Left ventricle myocardium inferior (tissue), 1 donor: ENCODE data around the gene GUCD1. TPM values are rescaled to one million over a fixed set of nuclear protein-coding genes. Genes with fewer than 3 reads are reported as not detected.

Source experiments
- DNase-seq: peaks from one replicate; pipeline ENCODE4 v3.0.0-alpha.2; 2020
- H3K27ac ChIP-seq: fragments of 200-600 bp; replicated peaks from 2 replicates; pipeline ENCODE4 v1.8.0; 2021
- H3K27me3 ChIP-seq: fragments of 200-600 bp; 2 replicates; pipeline ENCODE4 v1.8.0; 2021; ENCODE audit warnings: low read depth
- H3K36me3 ChIP-seq: fragments of 200-600 bp; 2 replicates; pipeline ENCODE4 v1.8.0; 2021
- H3K4me1 ChIP-seq: fragments of 200-600 bp; 2 replicates; pipeline ENCODE4 v1.8.0; 2021
- H3K4me3 ChIP-seq: fragments of 200-600 bp; 2 replicates; pipeline ENCODE4 v1.8.0; 2021; ENCODE audit warnings: mild to moderate bottlenecking, moderate library complexity
- H3K9me3 ChIP-seq: fragments of 200-600 bp; replicated peaks from 2 replicates; pipeline ENCODE4 v1.8.0; 2021
- intact Hi-C: fragments of 100-400 bp; cut with micrococcal nuclease; formaldehyde crosslinking; loops from one replicate; pipeline ENCODE4 v1.11.0; 2022
- total RNA-seq: library from RNA; stranded (reverse); fragmentation: NEBNext Ultra II Directional; extraction: Animal tissue kit (Norgen Biotek cat#: 25700); gene quantifications from one replicate; pipeline ENCODE4 v1.2.1, GENCODE V29; 2021
- TF ChIP-seq, protein P1 (sequence below): fragments of 200-600 bp; IDR thresholded peaks from 2 replicates; pipeline ENCODE4 v1.8.0; 2021; ENCODE audit warnings: antibody characterized with exemption, mild to moderate bottlenecking, borderline replicate concordance
- donor health status: DM: no; HTN: yes; CAD: no; lungs with severe emphysema.

Gene GUCD1
- total RNA-seq, 1 donor from 2014 or later, result 203 TPM

DNA sequence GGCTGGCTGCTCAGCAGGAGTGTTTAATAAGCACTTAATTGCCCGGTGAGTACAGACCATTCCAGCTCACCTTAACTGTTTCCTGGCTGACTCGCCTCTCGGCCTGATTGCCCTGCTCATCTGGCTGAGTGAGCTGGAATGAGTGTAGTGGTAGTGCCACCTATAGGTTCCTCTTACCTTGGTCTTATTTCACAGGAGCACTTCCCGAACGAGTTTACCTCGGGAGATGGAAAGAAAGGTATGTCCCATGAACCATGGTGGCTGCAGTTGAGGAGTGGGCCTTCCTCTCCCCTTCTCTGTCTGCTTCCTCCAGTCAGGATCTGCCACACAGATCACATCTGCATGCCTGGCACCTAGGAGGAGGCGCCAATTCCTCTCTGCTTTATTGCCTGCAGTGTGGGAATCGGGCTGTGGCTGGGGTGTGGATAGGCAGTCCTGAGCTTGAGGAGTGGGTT, 33.1 kb downstream of the GUCD1 start:
- intact Hi-C loops, result loop anchor here (10.0 kb wide), 1 partner anchor 197 kb away; no protein-coding TSS in a partner anchor
- H3K36me3 ChIP-seq, result no peaks in the 10 kb centered on the region
- no peak for DNase-seq
- H3K4me3 ChIP-seq, result no peak overlapping the region
- peaks cover 21% of the 10 kb centered on the region for H3K4me1 ChIP-seq
- no peaks in the 10 kb centered on the region for H3K27me3 ChIP-seq
- H3K27ac ChIP-seq, result no peak overlapping the region
- TF ChIP-seq, protein P1, sequence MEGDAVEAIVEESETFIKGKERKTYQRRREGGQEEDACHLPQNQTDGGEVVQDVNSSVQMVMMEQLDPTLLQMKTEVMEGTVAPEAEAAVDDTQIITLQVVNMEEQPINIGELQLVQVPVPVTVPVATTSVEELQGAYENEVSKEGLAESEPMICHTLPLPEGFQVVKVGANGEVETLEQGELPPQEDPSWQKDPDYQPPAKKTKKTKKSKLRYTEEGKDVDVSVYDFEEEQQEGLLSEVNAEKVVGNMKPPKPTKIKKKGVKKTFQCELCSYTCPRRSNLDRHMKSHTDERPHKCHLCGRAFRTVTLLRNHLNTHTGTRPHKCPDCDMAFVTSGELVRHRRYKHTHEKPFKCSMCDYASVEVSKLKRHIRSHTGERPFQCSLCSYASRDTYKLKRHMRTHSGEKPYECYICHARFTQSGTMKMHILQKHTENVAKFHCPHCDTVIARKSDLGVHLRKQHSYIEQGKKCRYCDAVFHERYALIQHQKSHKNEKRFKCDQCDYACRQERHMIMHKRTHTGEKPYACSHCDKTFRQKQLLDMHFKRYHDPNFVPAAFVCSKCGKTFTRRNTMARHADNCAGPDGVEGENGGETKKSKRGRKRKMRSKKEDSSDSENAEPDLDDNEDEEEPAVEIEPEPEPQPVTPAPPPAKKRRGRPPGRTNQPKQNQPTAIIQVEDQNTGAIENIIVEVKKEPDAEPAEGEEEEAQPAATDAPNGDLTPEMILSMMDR, result peak; percentile 60
- no peaks in the 10 kb centered on the region for H3K9me3 ChIP-seq

DNA sequence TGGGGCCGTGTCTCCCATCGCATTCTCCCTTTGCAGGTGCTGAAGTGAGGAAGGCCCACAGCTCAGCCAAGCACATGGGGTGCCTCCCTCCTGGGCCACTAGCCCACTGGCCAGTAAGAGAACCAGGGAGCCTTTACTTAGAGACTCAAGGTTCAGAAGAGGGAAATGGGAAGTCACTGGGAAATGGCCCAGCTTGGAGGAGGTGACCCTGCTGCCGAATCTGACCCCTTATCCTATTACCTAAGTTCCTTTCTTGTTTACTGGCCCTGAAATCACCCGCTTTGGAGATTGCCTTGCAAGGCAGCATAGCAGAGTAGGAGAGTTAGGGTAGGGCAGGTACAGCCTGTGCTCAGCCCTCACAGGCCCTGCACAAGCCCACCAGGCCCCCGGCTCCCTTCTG, 35.4 kb downstream of the GUCD1 start:
- intact Hi-C loops, result no loop called here
- no peak overlapping the region for H3K4me3 ChIP-seq
- DNase-seq, result no peak
- H3K27me3 ChIP-seq, result no peaks in the 10 kb centered on the region
- no peaks in the 10 kb centered on the region for H3K9me3 ChIP-seq
- no peaks in the 10 kb centered on the region for H3K36me3 ChIP-seq
- H3K4me1 ChIP-seq, result peaks cover 10% of the 10 kb centered on the region
- TF ChIP-seq, protein P1, result no peak
- H3K27ac ChIP-seq, result peak overlapping the region; percentile 40

DNA sequence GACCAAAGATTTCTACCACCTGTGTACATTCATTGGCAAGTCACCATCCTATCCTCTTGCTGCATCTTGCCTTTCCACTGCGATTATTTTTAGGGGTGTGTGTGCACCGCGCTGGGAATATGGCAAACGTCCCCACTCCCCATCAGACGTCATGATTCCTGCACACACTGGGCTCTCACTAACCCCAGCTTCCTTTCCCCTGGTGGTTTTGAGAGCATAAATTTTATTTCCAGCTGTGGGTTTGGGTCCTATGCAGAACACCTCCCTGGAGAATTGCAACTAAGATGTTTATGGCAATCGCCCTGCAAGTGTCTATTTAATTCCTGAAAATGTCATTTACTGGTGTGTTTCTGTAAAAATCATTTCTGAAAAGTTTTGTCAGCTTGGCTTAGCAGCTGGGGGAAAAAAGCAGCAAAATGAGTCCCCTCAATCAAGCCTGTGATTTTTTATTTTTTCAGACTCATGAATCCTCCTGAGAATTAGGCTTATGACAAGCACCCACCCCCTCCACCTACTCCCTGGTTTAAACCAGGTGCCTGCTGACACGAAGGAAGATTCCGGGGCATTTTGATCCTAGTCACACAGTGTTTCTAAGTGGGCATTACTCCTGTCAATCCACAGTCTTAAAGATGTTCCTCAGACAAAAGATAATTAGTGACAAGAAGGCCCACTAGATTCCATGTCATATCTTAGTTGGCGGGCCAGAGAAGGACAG, 36.0 kb downstream of the GUCD1 start:
- H3K9me3 ChIP-seq, result no peaks in the 10 kb centered on the region
- H3K4me3 ChIP-seq, result no peak overlapping the region
- no peak for DNase-seq
- peak overlapping the region; percentile 40 for H3K27ac ChIP-seq
- intact Hi-C loops, result no loop called here
- TF ChIP-seq, protein P1, result no peak
- H3K4me1 ChIP-seq, result peaks cover 7% of the 10 kb centered on the region
- H3K27me3 ChIP-seq, result no peaks in the 10 kb centered on the region
- no peaks in the 10 kb centered on the region for H3K36me3 ChIP-seq

DNA sequence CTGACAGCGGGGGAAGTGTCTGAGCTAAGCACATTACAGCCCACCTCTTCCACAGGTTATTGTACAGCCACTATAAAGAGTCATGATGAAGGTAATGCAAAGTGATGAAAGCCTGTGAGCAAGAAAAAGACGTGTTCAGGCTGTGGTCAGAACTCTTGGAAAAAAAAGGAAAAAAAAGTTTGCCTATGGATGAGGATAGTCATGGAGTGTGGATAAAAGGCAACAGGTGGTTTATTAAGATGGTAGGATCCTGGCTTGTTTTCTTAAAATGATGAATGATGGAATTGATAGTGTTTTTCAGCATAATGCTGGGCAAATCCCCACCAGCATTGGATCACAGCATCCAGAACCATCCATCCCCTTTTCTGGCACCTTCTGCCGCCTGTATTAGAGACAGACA, 36.7 kb downstream of the GUCD1 start:
- Histone ChIP-seq H3K4me1 (peaks cover 7% of the 10 kb centered on the region), H3K36me3 (no peaks in the 10 kb centered on the region), H3K27ac (no peak overlapping the region), H3K4me3 (no peak overlapping the region), H3K27me3 (no peaks in the 10 kb centered on the region), H3K9me3 (no peaks in the 10 kb centered on the region)
- TF ChIP-seq, protein P1, result no peak
- no peak for DNase-seq
- intact Hi-C loops, result no loop called here

DNA sequence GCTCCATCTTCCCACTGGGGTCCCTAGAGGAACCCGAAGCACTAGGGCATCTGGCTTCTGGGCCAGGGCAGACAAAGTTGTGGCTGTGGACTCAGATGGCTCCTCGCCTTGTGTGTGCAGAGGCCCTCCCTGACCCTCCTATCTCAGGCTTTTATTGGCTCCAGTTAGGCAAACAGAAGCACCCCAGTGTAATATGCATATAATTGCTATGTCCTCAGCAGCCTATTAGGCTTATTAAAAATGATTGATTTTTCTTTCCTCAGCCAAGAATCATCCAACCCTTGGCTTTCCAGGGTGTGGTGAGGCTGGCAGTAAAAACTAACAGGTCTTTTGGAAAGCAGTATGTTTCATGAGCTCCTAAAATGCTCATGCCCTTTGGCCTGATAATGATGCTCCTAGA, 37.5 kb downstream of the GUCD1 start:
- Histone ChIP-seq H3K27ac (no peak overlapping the region), H3K4me3 (no peak overlapping the region), H3K9me3 (no peaks in the 10 kb centered on the region), H3K4me1 (peaks cover 7% of the 10 kb centered on the region), H3K36me3 (no peaks in the 10 kb centered on the region), H3K27me3 (no peaks in the 10 kb centered on the region)
- TF ChIP-seq, protein P1, result no peak
- intact Hi-C loops, result no loop called here
- DNase-seq, result no peak
